Lower lobe of right lung (tissue), 2 donors: Measurements from ENCODE around the gene ERMN. TPM values are rescaled to one million over a fixed set of nuclear protein-coding genes. Genes with fewer than 3 reads are reported as not detected.

Experiments
- ATAC-seq, 2 donors: fragments of 200-7000 bp; cut with Tn5 transposase; one replicate each; pipeline ENCODE4 v1.9.1; 2020 to 2022; ENCODE audit warnings: mild to moderate bottlenecking in 2 of 2, moderate library complexity in 2 of 2
- DNase-seq: peaks from one replicate; pipeline ENCODE4 v3.0.0-alpha.2; 2020
- H3K27ac ChIP-seq: fragments of 200-600 bp; one replicate; pipeline ENCODE4 v1.8.0; 2022
- H3K27me3 ChIP-seq: fragments of 200-600 bp; one replicate; pipeline ENCODE4 v1.8.0; 2022; ENCODE audit warnings: low read depth
- H3K36me3 ChIP-seq: fragments of 200-600 bp; one replicate; pipeline ENCODE4 v1.8.0; 2022; ENCODE audit warnings: mild to moderate bottlenecking
- H3K4me1 ChIP-seq: fragments of 200-600 bp; one replicate; pipeline ENCODE4 v1.8.0; 2022
- H3K4me3 ChIP-seq: fragments of 200-600 bp; one replicate; pipeline ENCODE4 v1.8.0; 2022; ENCODE audit warnings: mild to moderate bottlenecking
- H3K9me3 ChIP-seq: fragments of 200-600 bp; one replicate; pipeline ENCODE4 v1.8.0; 2022
- intact Hi-C: fragments of 100-400 bp; cut with DNase I; formaldehyde crosslinking; loops from one replicate; pipeline ENCODE4 v1.11.0; 2022
- total RNA-seq: library from RNA; stranded (reverse); fragmentation: NEBNext Ultra II Directional; extraction: Animal tissue kit (Norgen Biotek cat#: 25700); gene quantifications from one replicate; pipeline ENCODE4 v1.2.1, GENCODE V29; 2021
- TF ChIP-seq, protein P1 (sequence below): fragments of 200-600 bp; IDR thresholded peaks from one replicate; pipeline ENCODE4 v1.8.0; 2022; ENCODE audit warnings: antibody characterized with exemption, mild to moderate bottlenecking
- donor health status: DM: no; HTN: yes; CAD: no; lungs with severe emphysema.

Gene ERMN
- total RNA-seq, 1 donor from 2014 or later: 0.21 TPM

DNA sequence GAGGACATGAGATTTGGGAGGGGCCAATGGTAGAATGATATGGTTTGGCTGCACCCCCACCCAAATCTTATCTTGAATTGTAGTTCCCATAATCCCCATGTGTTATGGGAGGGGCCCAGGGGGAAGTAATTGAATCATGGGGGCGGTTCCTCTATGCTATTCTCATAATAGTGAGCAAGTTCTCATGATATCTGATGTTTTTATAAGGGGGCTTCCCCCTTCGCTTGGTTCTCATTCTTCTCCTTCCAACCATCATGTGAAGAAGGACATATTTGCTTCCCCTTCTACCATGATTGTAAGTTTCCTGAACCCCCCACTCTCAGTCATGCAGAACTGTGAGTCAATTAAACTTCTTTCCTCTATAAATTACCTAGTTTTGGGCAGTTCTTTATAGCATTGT is 37.0 kb upstream of the ERMN start:
- TF ChIP-seq, protein P1, sequence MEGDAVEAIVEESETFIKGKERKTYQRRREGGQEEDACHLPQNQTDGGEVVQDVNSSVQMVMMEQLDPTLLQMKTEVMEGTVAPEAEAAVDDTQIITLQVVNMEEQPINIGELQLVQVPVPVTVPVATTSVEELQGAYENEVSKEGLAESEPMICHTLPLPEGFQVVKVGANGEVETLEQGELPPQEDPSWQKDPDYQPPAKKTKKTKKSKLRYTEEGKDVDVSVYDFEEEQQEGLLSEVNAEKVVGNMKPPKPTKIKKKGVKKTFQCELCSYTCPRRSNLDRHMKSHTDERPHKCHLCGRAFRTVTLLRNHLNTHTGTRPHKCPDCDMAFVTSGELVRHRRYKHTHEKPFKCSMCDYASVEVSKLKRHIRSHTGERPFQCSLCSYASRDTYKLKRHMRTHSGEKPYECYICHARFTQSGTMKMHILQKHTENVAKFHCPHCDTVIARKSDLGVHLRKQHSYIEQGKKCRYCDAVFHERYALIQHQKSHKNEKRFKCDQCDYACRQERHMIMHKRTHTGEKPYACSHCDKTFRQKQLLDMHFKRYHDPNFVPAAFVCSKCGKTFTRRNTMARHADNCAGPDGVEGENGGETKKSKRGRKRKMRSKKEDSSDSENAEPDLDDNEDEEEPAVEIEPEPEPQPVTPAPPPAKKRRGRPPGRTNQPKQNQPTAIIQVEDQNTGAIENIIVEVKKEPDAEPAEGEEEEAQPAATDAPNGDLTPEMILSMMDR: no peak
- Histone ChIP-seq H3K27ac (no peak overlapping the region), H3K4me3 (no peak overlapping the region), H3K36me3 (no peaks in the 10 kb centered on the region), H3K9me3 (no peaks in the 10 kb centered on the region), H3K4me1 (no peaks in the 10 kb centered on the region), H3K27me3 (no peaks in the 10 kb centered on the region)
- intact Hi-C loops: no loop called here
- ATAC-seq (no peak), DNase-seq (no peak)

DNA sequence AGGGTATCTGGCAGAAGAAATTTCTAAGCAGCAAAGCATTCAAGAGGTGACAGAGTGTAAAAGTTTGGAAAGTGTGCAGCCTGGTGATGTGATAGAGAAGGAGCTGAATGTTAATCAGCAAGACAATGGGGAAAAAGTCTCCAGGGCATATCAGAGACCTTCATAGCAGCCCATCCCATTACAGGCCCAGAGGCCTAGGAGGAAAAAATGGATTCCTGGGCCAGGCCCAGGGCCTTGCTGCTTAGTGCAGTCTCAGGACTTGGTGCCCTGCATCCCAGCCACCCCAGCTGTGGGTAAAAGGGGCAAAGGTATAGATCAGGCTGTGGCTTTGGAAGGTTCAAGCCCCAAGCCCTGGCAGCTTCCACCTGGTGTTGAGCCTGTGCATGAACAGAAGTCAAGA is 35.9 kb upstream of the ERMN start:
- intact Hi-C loops: no loop called here
- ATAC-seq (no peak), DNase-seq (no peak)
- TF ChIP-seq, protein P1: no peak
- H3K9me3 ChIP-seq: no peaks in the 10 kb centered on the region
- H3K27me3 ChIP-seq: no peaks in the 10 kb centered on the region
- H3K36me3 ChIP-seq: no peaks in the 10 kb centered on the region
- no peak overlapping the region for H3K27ac ChIP-seq
- H3K4me1 ChIP-seq: no peaks in the 10 kb centered on the region
- no peak overlapping the region for H3K4me3 ChIP-seq

DNA sequence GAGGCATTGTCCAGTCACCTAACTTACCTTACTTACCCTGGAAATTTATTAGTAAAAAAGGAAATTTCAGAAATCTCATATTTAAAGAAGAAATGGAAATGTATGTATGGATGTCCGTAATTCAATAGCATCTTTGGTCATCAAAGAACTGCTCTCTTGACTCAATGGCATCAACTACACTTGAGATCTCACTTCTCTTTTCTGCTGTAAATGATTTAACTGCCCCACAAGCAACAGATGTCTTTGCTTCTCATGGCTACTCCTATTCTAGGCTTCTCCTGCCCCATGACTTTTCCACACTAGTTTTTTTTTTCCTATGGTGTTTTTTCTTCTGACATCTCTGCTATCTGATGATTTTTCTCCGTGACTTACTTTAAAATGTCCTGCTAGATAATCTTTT is 34.0 kb upstream of the ERMN start:
- intact Hi-C loops: no loop called here
- H3K4me3 ChIP-seq: no peak overlapping the region
- TF ChIP-seq, protein P1: no peak
- no peaks in the 10 kb centered on the region for H3K27me3 ChIP-seq
- ATAC-seq (no peak), DNase-seq (no peak)
- no peaks in the 10 kb centered on the region for H3K36me3 ChIP-seq
- no peaks in the 10 kb centered on the region for H3K9me3 ChIP-seq
- no peak overlapping the region for H3K27ac ChIP-seq
- H3K4me1 ChIP-seq: no peaks in the 10 kb centered on the region

DNA sequence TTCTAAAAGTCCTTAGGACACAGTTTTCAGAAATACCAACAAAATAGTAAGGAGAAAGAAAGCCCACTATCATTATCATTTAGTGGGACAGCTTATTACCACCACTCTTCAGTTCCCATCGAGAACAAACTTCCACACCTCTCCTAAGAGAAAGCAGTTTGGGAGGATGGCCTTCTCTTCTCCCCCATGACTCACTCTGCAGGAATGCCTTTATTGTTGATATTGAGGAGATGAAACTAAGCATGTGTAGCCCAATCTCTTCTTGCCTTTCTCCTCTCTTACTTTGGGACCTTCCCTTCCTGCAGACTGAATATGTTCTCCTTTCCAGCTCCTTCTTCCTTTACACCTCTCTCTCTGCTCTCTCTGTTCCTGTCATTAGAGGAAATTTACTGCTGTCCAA is 30.0 kb upstream of the ERMN start:
- intact Hi-C loops: no loop called here
- Histone ChIP-seq H3K36me3 (no peaks in the 10 kb centered on the region), H3K27me3 (no peaks in the 10 kb centered on the region), H3K9me3 (no peaks in the 10 kb centered on the region), H3K4me1 (no peaks in the 10 kb centered on the region), H3K4me3 (no peak overlapping the region), H3K27ac (no peak overlapping the region)
- DNase-seq: no peak
- TF ChIP-seq, protein P1: no peak
- ATAC-seq: no peak

DNA sequence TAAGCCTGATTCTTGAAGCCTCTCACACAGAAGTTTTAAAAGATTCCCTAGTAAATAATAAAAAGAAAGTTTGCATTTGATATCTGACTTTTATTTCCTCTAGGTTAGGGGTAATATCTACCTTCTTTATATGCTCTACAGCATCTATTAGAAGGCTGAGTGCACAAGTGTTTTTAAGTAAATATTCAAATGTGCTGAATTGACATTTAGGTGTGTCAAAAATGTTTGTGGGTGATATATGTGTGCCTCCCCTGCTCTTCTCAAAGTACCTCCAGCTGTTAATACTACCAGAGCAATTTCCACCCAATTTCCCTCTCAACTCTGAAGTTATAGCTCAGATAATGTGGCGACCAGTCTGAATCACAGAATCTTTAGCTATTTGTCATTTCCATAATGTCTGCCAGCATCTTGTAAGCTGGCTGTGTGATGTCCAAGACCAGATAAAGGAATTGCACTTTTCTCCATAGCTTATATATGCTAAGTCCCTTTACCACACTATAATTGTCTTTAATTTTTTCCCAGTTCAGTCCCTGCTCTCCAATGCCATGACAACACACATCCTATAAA is 24.4 kb upstream of the ERMN start:
- Histone ChIP-seq H3K4me1 (no peaks in the 10 kb centered on the region), H3K36me3 (no peaks in the 10 kb centered on the region), H3K27ac (no peak overlapping the region), H3K9me3 (no peaks in the 10 kb centered on the region), H3K27me3 (no peaks in the 10 kb centered on the region), H3K4me3 (no peak overlapping the region)
- DNase-seq: no peak
- intact Hi-C loops: no loop called here
- TF ChIP-seq, protein P1: no peak
- ATAC-seq: no peak
